Prostate gland (tissue), 2 donors: ENCODE data around the gene MSH6. TPM values are rescaled to one million over a fixed set of nuclear protein-coding genes. Genes with fewer than 3 reads are reported as not detected.

Experiments used
- DNase-seq: peaks from one replicate; pipeline ENCODE4 v3.0.0-alpha.2; 2019; ENCODE audit warnings: low spot score
- H3K27ac ChIP-seq, 2 donors: fragments of 200-600 bp; sonication (generic); 2 replicates each; pipeline ENCODE4 v1.5.1; 2017 to 2019
- H3K27me3 ChIP-seq: fragments of 200-600 bp; sonication (generic); replicated peaks from 2 replicates; pipeline ENCODE4 v1.5.1; 2019; ENCODE audit not compliant: insufficient read depth
- H3K36me3 ChIP-seq, 2 donors: fragments of 200-600 bp; sonication (generic); 1 replicate in 1 of 2; 2 replicates in 1 of 2; pipeline versions ENCODE4 v1.5.1 to v1.8.1; 2017 to 2019
- H3K4me1 ChIP-seq: fragments of 200-600 bp; sonication (generic); replicated peaks from 2 replicates; pipeline ENCODE4 v1.5.1; 2019
- H3K4me3 ChIP-seq, 2 donors: fragments of 200-600 bp; sonication (generic); 2 replicates each; pipeline ENCODE4 v1.5.1; 2017 to 2019
- H3K9me3 ChIP-seq: fragments of 200-600 bp; sonication (generic); 2 replicates; pipeline ENCODE4 v1.5.1; 2017
- CTCF ChIP-seq, 4 experiments: fragments of 200-600 bp in 2 of 4; fragments of 450-650 bp in 2 of 4; sonication (generic) in 2 of 4; IDR thresholded peaks; 1 replicate in 3 of 4; 2 replicates in 1 of 4; pipeline ENCODE4 v1.5.1; 2016 to 2019; ENCODE audit warnings: antibody characterized with exemption in 4 of 4, mild to moderate bottlenecking in 2 of 4, moderate library complexity in 2 of 4
- POLR2A ChIP-seq: fragments of 450-650 bp; IDR thresholded peaks from one replicate; pipeline ENCODE4 v1.6.1; 2016; ENCODE audit warnings: antibody characterized with exemption, mild to moderate bottlenecking
- POLR2AphosphoS5 ChIP-seq: sonication (generic); formaldehyde crosslinking; IDR thresholded peaks from one replicate; pipeline ENCODE4 v1.6.1; 2017; ENCODE audit warnings: antibody characterized with exemption
- WGBS: methylation state at CpG from one replicate; pipeline ENCODE4 v1.1.5; 2018; 5-methylcytosine and 5-hydroxymethylcytosine counted together
- intact Hi-C: fragments of 100-400 bp; cut with DNase I; formaldehyde crosslinking; loops from one replicate; pipeline ENCODE4 v1.14.2; 2022
- total RNA-seq, 2 donors: library from RNA; depleted of rRNA; stranded (reverse); fragments of >200 nt; gene quantifications; one replicate each; pipeline ENCODE4 v1.1.0, GENCODE V29; 2016

MSH6 gene
- total RNA-seq, 2 donors from 2014 or later, result 51.6 to 71.7 TPM

- Histone ChIP-seq H3K27ac (no peak overlapping the region), H3K27me3 (no peaks in the 10 kb centered on the region), H3K9me3 (no peaks in the 10 kb centered on the region), H3K36me3 (peaks cover 0 to 9% of the 10 kb centered on the region in 2 donors), H3K4me3 (no peak overlapping the region), H3K4me1 (no peaks in the 10 kb centered on the region)
- 100% methylated on average over 1 of the region's 1 CpG for WGBS
- no peak for TF ChIP-seq POLR2A
- no peak for TF ChIP-seq CTCF (IDR thresholded peaks at IDR 0.05)
- TF ChIP-seq POLR2AphosphoS5, result no peak
- no peak for DNase-seq
- intact Hi-C loops, result no loop called here
Observed at GRCh38 chr2:47803770-47804169, 20.8 kb downstream of the MSH6 start.

- H3K4me1 ChIP-seq, result no peaks in the 10 kb centered on the region
- no peaks in the 10 kb centered on the region for H3K27me3 ChIP-seq
- no peak overlapping the region for H3K4me3 ChIP-seq
- WGBS, result 53% methylated on average over 6 of the region's 6 CpGs
- H3K36me3 ChIP-seq, result no peaks in the 10 kb centered on the region
- no peak for TF ChIP-seq POLR2AphosphoS5
- no peak for TF ChIP-seq CTCF (IDR thresholded peaks at IDR 0.05)
- intact Hi-C loops, result no loop called here
- H3K27ac ChIP-seq, result no peak overlapping the region
- DNase-seq, result no peak
- no peaks in the 10 kb centered on the region for H3K9me3 ChIP-seq
Observed at GRCh38 chr2:47805850-47806249, 22.9 kb downstream of the MSH6 start.

- intact Hi-C loops, result no loop called here
- Histone ChIP-seq H3K27ac (no peak overlapping the region), H3K9me3 (no peaks in the 10 kb centered on the region), H3K36me3 (no peaks in the 10 kb centered on the region), H3K4me1 (no peaks in the 10 kb centered on the region), H3K27me3 (no peaks in the 10 kb centered on the region), H3K4me3 (no peak overlapping the region)
- DNase-seq, result no peak
- 87% methylated on average over 4 of the region's 4 CpGs for WGBS
- TF ChIP-seq POLR2AphosphoS5 (no peak), POLR2A (no peak), CTCF (IDR thresholded peaks at IDR 0.05) (no peak)
Observed at GRCh38 chr2:47808614-47809013, 25.7 kb downstream of the MSH6 start.

GRCh38 chr2:47809903-47810302 lies 27.0 kb downstream of the MSH6 start:
- WGBS, result 69% methylated on average over 2 of the region's 2 CpGs
- Histone ChIP-seq H3K36me3 (no peaks in the 10 kb centered on the region), H3K27me3 (no peaks in the 10 kb centered on the region), H3K9me3 (no peaks in the 10 kb centered on the region), H3K27ac (no peak overlapping the region), H3K4me3 (no peak overlapping the region), H3K4me1 (no peaks in the 10 kb centered on the region)
- DNase-seq, result no peak
- TF ChIP-seq POLR2A (no peak), CTCF (IDR thresholded peaks at IDR 0.05) (no peak), POLR2AphosphoS5 (no peak)
- intact Hi-C loops, result no loop called here

- intact Hi-C loops, result no loop called here
- TF ChIP-seq POLR2AphosphoS5 (no peak), CTCF (IDR thresholded peaks at IDR 0.05) (no peak), POLR2A (no peak)
- no peak for DNase-seq
- Histone ChIP-seq H3K4me1 (no peaks in the 10 kb centered on the region), H3K4me3 (no peak overlapping the region), H3K36me3 (no peaks in the 10 kb centered on the region), H3K27ac (no peak overlapping the region), H3K9me3 (no peaks in the 10 kb centered on the region), H3K27me3 (no peaks in the 10 kb centered on the region)
Observed at GRCh38 chr2:47810850-47811249, 27.9 kb downstream of the MSH6 start.
